Measurements from ENCODE around the gene ARPC1B.
"Not testable (repeated sequence)": the region's sequence is repeated elsewhere in the genome, so short reads cannot be mapped to it uniquely, and the experiment has no call there.

ARPC1B gene

DNA sequence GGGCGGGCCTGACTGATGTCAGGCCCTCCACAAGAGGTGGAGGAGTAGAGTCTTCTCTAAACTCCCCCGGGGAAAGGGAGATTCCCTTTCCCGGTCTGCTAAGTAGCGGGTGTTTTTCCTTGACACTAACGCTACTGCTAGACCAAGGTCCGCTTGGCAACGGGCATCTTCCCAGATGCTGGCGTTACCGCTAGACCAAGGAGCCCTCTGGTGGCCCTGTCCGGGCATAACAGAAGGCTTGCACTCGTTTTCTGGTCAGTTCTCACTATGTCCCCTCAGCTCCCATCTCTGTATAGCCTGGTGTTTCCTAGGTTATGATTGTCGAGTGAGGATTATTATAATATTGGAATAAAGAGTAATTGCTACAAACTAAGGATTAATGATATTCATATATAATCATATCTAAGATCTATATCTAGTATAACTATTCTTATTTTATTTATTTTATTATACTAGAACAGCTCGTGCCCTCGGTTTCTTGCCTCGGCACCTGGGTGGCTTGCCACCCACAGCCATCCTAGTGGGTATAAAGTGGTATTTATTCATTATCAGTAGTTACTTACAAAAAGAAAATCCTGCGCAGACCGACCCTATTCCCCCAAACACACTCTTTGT, 41.1 kb downstream of the ARPC1B start:
- DNase-seq = not testable (repeated sequence)

DNA sequence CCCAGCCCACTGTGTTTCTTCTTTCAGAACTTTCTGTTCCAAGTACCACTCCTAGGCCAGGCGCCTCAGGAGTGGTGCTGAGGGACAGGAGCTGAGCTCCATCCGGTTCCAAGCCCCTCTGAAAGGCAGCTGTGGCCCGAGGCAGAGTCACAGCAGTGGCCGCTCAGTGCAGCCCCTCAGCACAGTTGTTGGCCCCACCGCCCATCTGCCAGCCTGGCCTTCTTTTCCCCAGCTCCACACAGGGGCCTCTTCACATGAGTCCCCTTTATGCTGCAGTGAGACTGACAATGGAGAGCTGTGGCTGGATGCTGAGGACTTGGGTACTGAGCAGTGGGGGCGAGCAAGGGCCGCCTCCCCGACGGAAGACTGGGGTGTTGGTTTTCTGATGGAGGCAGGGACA, 43.7 kb downstream of the ARPC1B start:
- DNase-seq = no peak

DNA sequence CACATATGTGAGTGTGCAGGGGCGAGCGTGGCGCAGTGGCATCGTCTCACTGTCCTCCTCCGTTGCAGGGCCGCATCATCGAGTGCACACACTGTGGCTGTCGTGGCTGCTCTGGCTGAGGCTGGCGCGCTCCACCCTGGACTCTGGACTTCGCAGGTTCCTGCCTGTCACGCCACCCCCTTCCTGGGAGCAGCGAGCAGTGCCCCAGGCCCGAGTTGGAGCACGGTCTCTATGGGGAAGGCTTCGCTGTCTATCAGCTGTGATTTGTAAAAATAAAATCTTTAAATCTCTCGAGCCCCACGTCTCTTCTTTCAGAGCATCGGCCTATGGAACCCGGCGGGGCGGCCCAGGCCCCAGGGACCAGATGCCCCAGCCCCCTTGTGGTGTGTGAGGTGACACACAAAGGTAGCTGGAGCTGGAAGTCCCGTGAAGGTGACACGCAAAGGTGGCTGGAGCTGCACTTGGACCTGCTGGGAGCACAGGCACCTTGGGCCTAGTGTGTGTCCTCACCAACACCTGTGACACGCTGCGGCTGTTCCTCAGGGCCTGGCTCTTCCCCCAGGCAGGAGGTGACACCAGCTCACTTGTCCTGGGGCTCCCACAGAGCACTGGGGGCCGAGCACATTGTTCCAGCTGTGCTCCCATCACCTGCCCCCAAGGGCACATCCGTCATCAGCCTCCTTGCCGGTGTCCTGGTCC, 44.9 kb downstream of the ARPC1B start:
- no peak for DNase-seq

DNA sequence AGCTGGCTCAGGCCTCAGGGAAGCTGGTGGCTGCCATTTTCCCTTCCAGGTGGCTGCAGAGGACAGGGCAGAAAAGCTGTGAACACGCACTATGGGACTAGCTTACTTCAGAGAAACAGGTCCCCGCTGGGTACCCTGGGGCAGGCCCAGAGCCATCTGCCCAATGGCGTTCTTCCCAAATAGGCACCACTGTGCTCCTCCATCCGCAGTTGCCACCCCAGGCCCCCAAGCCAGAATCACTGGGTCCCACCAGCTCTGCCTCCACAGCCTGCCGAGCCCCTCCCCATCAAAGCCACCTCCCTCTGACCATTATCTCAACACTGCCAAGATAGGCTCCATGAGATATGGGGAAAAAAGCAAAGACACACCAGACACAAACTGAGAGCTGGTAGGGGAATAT, 45.7 kb downstream of the ARPC1B start:
- no peak for DNase-seq

DNA sequence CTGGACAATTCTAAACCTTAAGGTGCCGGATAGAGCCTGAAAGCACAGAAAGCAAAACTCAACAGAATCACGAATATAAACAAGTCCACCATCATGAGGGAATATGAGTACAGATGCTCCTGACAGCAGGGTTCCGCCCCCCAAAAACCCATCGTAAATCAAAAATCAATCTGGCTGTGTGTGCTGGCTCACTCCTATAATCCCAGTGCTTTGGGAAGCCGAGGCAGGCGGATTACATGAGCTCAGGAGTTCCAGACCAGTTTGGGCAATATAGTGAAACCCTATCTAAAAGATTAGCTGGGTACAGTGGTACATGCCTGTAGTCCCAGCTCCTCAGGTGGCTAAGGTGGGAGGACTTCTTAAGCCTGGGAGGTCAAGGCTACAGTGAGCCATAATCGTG, 46.5 kb downstream of the ARPC1B start:
- DNase-seq = no peak

DNA sequence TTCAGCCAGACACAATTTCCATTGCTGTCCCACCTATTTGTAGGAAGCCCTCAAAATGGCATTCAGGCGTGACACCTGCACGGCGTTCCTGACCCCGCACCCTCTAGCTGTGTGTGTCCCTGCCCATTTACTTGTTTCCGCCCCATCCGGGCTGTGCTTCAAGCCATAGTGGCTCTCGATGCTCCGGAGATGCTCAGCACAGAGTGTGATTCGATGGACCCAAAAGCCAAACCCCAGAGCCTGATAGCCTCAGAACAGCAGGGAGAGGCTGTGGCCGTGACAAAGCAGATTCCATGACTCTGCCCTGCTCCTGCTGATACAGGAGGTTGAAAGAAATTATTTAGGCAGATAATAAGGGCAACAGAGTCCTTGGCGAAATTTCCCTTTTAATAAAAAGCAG, 47.7 kb downstream of the ARPC1B start:
- DNase-seq = no peak

DNA sequence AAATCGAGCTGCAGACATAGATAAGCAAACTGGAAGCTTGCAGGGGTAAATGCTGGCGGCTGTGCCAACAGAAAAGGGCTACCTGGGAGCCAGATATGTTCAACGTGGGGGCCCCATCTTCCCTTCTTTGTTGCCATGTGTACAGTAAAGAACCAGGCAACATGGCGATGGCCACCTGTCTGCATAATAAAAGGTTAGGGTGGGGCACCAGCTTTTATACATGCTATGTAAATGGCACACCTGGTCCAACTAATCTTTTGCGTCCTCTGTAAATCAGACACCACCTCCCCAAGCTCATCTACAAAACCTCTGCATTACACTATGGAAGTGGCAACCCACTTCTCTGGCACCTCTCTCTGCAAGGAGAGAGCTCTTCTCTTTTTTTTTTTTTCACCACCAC, 48.1 kb downstream of the ARPC1B start:
- no peak for DNase-seq

DNA sequence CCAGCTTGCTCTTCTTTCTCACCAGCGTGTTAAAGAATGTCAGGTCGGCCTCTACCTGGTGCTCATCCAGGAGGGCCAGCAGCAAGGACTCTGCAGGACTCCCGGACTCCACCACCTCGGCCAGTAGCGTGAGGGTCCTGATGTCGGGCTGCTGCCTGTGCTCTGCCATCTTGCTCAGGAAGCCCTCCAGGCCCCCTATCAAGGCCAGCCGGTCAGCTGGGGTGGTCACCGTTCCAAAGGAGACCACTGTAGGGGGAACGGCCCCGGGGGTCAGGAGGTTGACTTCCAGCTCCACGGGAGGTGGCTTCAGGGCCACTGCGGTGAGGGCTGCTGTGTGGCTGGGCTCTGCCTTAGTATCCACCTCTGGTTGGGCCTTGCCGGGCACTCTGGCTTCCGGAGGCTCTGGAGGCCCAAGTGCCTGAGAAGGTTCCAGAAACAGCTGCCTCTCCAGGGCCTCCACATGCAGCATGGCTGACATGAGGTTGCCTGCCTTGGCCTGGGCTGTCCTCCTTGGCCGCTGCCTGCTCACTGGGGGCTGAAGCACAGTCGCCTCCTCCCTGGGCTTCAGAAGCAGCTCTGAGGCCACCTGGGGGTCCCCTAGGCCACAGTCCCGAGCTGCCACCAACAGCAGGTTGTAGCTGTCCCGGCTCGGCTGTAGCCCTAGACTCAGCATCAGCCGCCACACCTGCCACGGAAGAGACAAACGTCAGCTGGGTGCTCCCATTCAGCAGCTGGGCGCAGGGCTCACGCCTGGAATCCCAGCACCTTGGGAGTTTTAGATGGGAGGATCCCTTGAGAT, 50.6 kb downstream of the ARPC1B start:
- DNase-seq = no peak

DNA sequence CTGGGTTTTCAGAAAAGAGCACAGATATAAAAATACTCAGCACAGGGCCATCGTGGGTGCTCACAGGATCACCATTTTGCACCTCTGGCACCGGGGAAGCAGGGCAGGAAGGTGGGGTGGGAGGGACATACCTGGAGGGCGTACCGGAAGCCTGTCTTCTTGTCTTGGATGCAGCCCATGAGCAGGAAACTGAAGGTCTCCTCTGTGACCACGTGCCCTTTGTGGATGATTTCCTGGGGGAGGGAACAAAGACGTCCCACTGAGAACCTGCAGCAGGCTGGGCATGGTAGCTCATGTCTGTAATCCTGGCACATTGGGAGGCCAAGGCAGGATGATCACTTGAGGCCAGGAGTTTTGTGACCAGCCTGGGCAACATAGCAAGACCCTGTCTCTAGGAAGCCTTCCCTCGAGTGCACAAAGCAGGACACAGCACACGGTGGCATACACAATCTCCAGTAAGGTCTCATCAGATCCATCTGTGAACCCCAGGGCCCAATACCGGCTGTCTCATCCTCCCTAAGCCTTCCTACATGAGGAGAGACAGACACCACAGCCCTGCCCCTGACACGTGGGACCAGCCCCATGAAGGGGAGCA, 54.5 kb downstream of the ARPC1B start:
- DNase-seq = no peak

DNA sequence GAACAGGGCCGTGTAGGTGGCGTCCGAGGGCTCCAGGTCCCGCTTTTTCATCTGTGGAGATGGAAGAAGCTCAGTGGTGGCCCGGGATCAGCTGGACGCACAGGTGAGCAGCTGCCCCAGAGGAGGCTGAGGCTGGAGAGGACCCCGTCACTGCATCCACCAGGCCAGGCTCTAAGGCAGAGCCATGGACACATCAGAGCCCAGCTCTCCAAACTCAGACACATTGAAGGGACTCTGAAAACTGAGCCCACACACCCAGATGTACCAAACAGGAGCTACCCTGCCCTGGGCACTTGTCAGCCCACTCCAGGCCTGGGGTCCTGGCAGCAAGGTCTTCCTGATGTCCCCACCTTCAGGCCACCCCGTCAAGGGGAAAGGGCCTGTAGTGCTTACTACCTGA, 55.2 kb downstream of the ARPC1B start:
- DNase-seq = no peak

DNA sequence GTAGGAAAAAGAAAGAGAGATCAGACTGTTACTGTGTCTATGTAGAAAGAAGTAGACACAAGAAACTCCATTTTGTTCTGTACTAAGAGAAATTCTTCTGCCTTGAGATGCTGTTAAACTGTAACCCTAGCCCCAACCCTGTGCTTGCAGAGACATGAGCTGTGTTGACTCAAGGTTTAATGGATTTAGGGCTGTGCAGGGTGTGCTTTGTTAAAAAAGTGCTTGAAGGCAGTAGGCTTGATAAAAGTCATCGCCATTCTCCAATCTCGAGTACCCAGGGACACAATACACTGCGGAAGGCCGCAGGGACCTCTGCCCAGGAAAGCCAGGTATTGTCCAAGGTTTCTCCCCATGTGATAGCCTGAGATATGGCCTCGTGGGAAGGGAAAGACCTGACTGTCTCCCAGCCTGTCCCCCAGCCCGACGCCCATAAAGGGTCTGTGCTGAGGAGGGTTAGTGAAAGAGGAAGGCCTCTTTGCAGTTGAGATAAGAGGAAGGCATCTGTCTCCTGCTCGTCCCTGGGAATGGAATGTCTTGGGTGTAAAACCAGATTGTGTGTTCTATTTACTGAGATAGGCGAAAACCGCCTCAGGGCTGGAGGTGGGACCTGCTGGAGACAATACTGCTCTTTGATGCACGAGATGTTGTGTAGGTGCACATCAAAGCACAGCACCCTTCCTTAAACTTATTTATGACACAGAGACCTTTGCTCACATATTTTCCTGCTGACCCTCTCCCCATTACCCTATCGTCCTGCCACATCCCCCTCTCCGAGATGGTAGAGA, 57.4 kb downstream of the ARPC1B start:
- not testable (repeated sequence) for DNase-seq

DNA sequence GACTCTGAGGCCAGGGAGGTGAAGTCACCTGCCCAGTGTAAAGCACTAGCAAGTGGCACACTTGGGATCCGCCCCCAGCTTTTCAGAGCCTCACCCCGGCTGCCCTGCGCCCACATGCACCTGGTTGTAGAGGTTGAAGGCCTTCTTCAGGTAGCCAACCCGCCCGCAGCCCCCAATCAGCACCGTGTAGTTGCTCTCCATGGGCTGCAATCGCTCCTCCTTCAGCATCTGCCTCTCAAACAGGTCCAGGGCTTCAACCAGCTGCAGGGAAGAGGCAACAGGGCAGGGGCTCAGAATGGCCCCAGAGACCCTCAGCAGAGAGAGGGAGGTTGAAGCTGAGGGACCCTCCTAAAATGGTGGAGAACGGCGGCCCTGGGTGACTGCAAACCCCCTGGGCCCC, 58.6 kb downstream of the ARPC1B start:
- DNase-seq = no peak

DNA sequence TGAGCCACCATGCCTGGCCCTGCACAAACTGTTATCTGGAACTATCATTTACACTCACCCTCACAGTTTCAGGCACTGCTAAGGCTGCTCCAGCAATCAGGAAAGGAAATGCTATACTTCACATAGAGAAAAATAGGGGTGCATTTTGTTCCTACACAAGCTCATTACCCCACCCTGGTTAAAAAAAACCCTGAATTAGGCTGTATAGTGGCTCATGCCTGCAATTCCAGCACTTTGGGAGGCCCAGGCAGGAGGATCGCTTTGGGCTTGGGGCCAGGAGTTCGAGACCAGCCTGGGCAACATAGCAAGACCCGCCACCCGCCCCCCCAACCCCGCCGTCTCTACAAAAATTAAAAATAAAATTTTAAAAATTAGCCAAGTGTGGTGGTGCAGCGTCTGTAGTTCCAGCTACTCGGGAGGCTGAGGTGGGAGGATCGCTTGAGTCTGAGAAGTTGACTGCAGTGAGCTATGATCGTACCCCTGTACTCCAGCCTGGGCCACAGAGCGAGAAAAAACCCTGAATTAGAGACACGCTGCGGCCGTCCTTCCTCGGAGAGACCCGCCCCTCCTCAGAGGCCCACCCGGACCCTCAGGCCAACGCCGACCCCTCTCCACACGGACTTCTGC, 63.5 kb downstream of the ARPC1B start:
- no peak for DNase-seq

DNA sequence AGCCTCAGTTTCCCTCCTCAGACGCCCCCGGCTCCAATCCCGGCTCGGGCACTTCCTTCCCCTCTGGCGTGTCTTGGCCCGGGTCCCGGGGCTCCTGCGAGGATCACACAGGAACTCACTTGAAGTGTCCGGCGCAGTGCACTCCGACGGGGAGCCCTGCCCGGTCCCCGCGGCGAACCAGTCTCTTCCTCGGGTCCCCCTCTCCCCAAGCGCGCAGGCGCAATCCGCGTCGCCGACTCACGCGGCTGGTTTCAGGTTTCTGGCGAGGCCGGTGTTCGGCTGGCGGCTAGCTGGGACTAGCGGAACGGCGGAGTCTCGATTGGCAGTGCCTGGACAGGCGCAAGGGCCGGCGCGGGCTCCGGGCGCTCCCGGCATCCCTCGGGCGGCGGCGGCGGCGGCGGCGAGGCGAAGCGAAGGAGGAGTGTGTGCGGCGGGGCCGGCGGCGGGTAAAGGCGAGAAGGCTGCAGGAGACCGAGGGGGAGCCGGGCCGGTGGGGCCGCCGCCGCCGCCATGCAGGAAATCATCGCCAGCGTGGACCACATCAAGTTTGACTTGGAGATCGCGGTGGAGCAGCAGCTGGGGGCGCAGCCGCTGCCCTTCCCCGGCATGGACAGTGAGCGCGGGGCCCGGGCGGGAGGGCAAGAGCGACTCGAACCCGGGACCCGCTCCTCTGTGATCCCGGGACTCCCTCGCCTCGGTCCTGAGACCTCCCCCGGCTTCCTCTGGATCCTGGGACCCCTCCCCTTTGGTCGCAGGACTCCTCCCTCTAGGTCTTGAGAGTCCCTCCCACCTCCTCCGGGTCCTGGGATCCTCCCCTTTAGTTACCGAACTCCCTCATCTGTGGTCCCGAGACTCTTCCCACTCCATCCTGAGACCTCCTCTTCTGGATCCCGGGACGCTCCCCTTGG, 64.3 kb downstream of the ARPC1B start, which contains the start of the genes CPSF4 and PTCD1:
TSS of gene CPSF4 (plus strand) at position 371 of the 908 bp plus-strand sequence. CDS start at position 511, 140 bp downstream.
TSS of gene PTCD1 (minus strand) at position 226 of the 908 bp plus-strand sequence. CDS start 3,556 bp downstream, outside the sequence.
- DNase-seq = peak; percentile 78 to 89 (median 82)

DNA sequence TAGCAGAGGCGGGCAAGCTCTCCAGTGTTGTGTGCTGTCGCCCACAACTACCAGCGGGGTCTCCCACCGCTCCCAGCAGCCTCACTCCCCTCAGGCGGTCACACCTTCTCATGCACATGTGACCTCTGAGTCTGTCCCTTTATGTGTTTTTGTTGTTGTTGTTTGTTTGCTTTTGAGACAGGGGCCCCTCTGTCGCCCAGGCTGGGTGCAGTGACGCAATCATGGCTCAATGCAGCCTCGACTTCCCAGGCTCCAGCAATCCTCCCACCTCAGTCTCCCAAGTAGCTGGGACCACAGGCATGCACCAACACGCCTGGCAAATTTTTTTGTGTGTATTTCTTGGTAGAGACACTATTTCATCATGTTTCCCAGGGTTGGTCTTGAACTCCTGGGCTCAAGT, 65.7 kb downstream of the ARPC1B start:
- no peak for DNase-seq
